Gastrocnemius medialis (tissue), 4 donors: ENCODE data around the gene GHITM. TPM values are rescaled to one million over a fixed set of nuclear protein-coding genes. Genes with fewer than 3 reads are reported as not detected.
"Not testable (repeated sequence)": the region's sequence is repeated elsewhere in the genome, so short reads cannot be mapped to it uniquely, and the experiment has no call there.

Experiments used
- ATAC-seq, 2 donors: fragments of 150-250 bp; one replicate each; pipeline ENCODE4 v1.9.1; 2016
- DNase-seq, 2 donors: peaks; one replicate each; pipeline ENCODE4 v3.0.0-alpha.2; 2019
- H3K27ac ChIP-seq, 4 donors: fragments of 200-600 bp; sonication (generic); 1 replicate in 1 of 4; 2 replicates in 3 of 4; pipeline ENCODE4 v1.5.1; 2016 to 2018; ENCODE audit warnings: mild to moderate bottlenecking in 2 of 4, moderate library complexity in 1 of 4
- H3K27me3 ChIP-seq, 3 donors: fragments of 200-600 bp; sonication (generic) in 2 of 3; 1 replicate in 1 of 3; 2 replicates in 2 of 3; pipeline versions ENCODE4 v1.5.1 to v1.6.0; 2016 to 2019; ENCODE audit warnings: mild to moderate bottlenecking in 1 of 3, moderate library complexity in 1 of 3
- H3K36me3 ChIP-seq, 2 donors: fragments of 200-600 bp; sonication (generic) in 1 of 2; one replicate each; pipeline ENCODE4 v1.5.1; 2017 to 2018
- H3K4me1 ChIP-seq, 2 donors: fragments of 200-600 bp; sonication (generic) in 1 of 2; one replicate each; pipeline ENCODE4 v1.5.1; 2016 to 2017; ENCODE audit warnings: mild to moderate bottlenecking in 2 of 2
- H3K4me3 ChIP-seq, 4 donors: fragments of 200-600 bp; sonication (generic) in 3 of 4; 1 replicate in 1 of 4; 2 replicates in 3 of 4; pipeline ENCODE4 v1.5.1; 2016 to 2019; ENCODE audit warnings: mild to moderate bottlenecking in 2 of 4
- H3K9me3 ChIP-seq, 3 donors: fragments of 200-600 bp; sonication (generic) in 2 of 3; 1 replicate in 1 of 3; 2 replicates in 2 of 3; pipeline ENCODE4 v1.5.1; 2016 to 2019
- CTCF ChIP-seq, 5 experiments: fragments of 450-650 bp in 3 of 5; fragments of 200-600 bp in 2 of 5; sonication (generic) in 2 of 5; IDR thresholded peaks in 4 of 5; conservative IDR thresholded peaks in 1 of 5; 1 replicate in 4 of 5; 2 replicates in 1 of 5; pipeline ENCODE4 v1.5.1; 2016 to 2019; ENCODE audit warnings: antibody characterized with exemption in 5 of 5, mild to moderate bottlenecking in 3 of 5, moderate library complexity in 3 of 5
- POLR2A ChIP-seq, 2 donors: fragments of 450-650 bp; IDR thresholded peaks; one replicate each; pipeline ENCODE4 v1.6.1; 2017; ENCODE audit warnings: antibody characterized with exemption in 2 of 2, mild to moderate bottlenecking in 2 of 2, moderate library complexity in 2 of 2
- in situ Hi-C, 4 donors: fragments of 200-750 bp; cut with MboI; loops; one replicate each; pipeline versions ENCODE4 v1.15.0 to v1.8.0; 2017; ENCODE audit warnings: low sequenced_read_pairs in 4 of 4
- intact Hi-C: fragments of 100-400 bp; cut with DNase I; formaldehyde crosslinking; loops from one replicate; pipeline ENCODE4 v1.15.1; 2023; ENCODE audit warnings: low total_unique reads
- total RNA-seq, 4 donors: library from RNA; depleted of rRNA; stranded (reverse); fragments of >200 nt; gene quantifications; one replicate each; pipeline versions ENCODE4 v1.1.0 to v1.2.3, GENCODE V29; 2016

GHITM gene
- total RNA-seq, 4 donors from 2014 or later, result 307 to 444 (median 358) TPM

DNA sequence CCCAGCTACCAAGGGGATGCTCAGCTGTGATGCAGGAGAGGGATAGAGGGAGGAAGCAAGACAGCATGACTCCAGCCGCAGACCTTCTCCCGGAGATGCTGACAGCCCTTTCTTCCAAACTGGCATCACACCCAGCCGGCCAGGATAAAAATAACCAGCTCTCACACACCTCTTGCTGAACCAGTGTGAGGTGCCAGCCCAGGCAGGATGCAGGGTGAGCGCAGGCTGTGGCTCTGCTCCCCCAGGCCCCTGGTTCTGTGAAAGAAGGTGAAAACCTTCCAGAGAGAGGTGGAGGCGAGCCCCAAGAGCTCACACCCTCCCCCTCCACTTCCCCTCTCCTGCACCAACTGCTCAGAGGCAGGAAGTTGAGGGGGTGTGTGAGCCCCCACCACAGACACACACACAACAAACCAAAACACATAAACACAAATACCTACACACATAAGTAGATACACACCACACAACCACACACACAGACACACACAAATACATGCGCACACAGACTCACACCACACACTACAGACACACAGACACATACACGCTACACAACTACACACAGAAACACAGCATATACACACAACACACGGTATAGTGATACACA lies 38.3 kb downstream of the GHITM start:
- TF ChIP-seq POLR2A (IDR thresholded peaks at IDR 0.05) (no peak), CTCF (IDR thresholded peaks at IDR 0.05 in 4 of 5, conservative IDR thresholded peaks at IDR 0.05 in 1 of 5) (no peak)
- intact Hi-C loops, result no loop called here

DNA sequence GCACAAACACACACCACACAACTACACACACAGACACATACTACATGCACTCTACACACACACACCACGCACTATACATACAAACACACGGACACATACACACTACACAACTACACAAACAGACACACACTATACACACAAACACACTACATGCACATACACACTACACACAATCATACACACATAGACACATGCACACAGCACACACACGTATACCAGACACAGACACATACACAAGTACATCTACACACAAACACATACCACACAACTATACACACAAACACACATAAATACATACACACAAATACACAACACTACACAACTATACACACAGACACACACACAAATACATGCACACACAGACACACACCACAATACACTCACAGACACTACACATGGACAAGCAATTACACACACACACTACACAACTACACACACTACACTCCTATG lies 38.9 kb downstream of the GHITM start:
- Histone ChIP-seq H3K4me3 (no peak overlapping the region), H3K27me3 (no peaks in the 10 kb centered on the region), H3K9me3 (no peaks in the 10 kb centered on the region), H3K27ac (no peak overlapping the region), H3K4me1 (no peaks in the 10 kb centered on the region), H3K36me3 (no peaks in the 10 kb centered on the region)
- DNase-seq (no peak), ATAC-seq (no peak)
- no peak for TF ChIP-seq POLR2A (IDR thresholded peaks at IDR 0.05)
- no peak for TF ChIP-seq CTCF (IDR thresholded peaks at IDR 0.05 in 4 of 5, conservative IDR thresholded peaks at IDR 0.05 in 1 of 5)
- intact Hi-C loops (no loop called here), in situ Hi-C loops (no loop called here)

More for the DNA sequence above, 38.3 kb downstream of the GHITM start:
- no peak overlapping the region for H3K27ac ChIP-seq
- no peaks in the 10 kb centered on the region for H3K4me1 ChIP-seq
- ATAC-seq (no peak), DNase-seq (no peak)
- H3K27me3 ChIP-seq, result no peaks in the 10 kb centered on the region
- in situ Hi-C loops, result no loop called here
- no peaks in the 10 kb centered on the region for H3K9me3 ChIP-seq
- H3K36me3 ChIP-seq, result no peaks in the 10 kb centered on the region
- no peak overlapping the region for H3K4me3 ChIP-seq

DNA sequence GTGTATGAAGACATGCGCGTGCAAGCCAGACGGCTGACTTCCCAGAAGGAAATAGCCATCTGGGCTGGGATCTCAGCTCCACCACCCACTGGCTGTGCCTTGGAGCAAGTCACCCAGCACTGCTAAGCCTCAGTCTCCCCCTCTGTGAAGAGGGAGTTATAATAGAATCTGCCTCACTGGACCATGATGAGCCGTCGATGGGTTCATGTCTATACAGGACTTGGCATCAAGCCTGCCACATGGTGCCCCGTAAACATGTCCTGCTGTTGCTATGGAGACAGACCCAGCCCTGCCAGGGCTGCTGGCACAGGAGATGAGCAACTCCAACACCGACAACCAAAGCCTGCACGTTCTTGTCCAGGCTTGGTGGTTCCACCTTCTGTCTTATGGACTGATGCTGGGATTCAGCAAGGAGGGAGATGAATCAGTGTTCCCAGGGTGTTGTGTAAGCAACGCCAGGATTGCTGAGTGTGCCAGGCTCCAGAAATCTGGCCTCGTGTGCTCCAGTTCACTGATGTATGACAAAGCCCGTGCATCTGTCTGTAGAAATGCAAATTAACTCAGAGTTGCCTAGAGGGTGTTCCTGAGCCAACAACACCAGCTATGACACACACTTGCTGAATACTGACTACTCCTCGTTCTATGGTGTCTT lies 39.9 kb downstream of the GHITM start:
- in situ Hi-C loops, result no loop called here
- ATAC-seq (no peak), DNase-seq (no peak)
- Histone ChIP-seq H3K9me3 (no peaks in the 10 kb centered on the region), H3K27ac (no peak overlapping the region), H3K36me3 (no peaks in the 10 kb centered on the region), H3K4me3 (no peak overlapping the region), H3K27me3 (no peaks in the 10 kb centered on the region), H3K4me1 (no peaks in the 10 kb centered on the region)
- intact Hi-C loops, result no loop called here
- TF ChIP-seq CTCF (IDR thresholded peaks at IDR 0.05 in 4 of 5, conservative IDR thresholded peaks at IDR 0.05 in 1 of 5), result no peak

- H3K4me3 ChIP-seq, intact Hi-C loops, DNase-seq, H3K36me3 ChIP-seq, H3K27me3 ChIP-seq, H3K27ac ChIP-seq, H3K4me1 ChIP-seq, H3K9me3 ChIP-seq, ATAC-seq, in situ Hi-C loops: not testable (repeated sequence)
These were observed 41.1 kb downstream of the GHITM start for GRCh38 chr10:84180386-84180785.

GRCh38 chr10:84181631-84182030 lies 42.3 kb downstream of the GHITM start:
- in situ Hi-C loops (no loop called here), intact Hi-C loops (no loop called here)
- TF ChIP-seq POLR2A (IDR thresholded peaks at IDR 0.05) (no peak), CTCF (IDR thresholded peaks at IDR 0.05 in 4 of 5, conservative IDR thresholded peaks at IDR 0.05 in 1 of 5) (no peak)
- Histone ChIP-seq H3K9me3 (no peaks in the 10 kb centered on the region), H3K36me3 (no peaks in the 10 kb centered on the region), H3K4me1 (no peaks in the 10 kb centered on the region), H3K27ac (no peak overlapping the region), H3K4me3 (no peak overlapping the region), H3K27me3 (no peaks in the 10 kb centered on the region)
- ATAC-seq (no peak), DNase-seq (no peak)
